IgD-negative memory B cell (primary cell): ENCODE results near the gene ZDHHC5. TPM values are rescaled to one million over a fixed set of nuclear protein-coding genes. Genes with fewer than 3 reads are reported as not detected.
A peak's percentile ranks its signal among the peaks of the same experiment; 100 is the strongest.

Experiments used
- H3K27ac Mint-ChIP-seq, 3 donors: one replicate each; pipeline ENCODE4 v1.8.0; 2020 to 2022; ENCODE audit warnings: mild to moderate bottlenecking in 3 of 3, mixed read lengths in 3 of 3, moderate library complexity in 1 of 3
- H3K27me3 Mint-ChIP-seq: one replicate; pipeline ENCODE4 v1.8.0; 2021; ENCODE audit warnings: mixed read lengths
- H3K36me3 Mint-ChIP-seq: one replicate; pipeline ENCODE4 v1.8.0; 2020; ENCODE audit warnings: mild to moderate bottlenecking, mixed read lengths
- H3K4me1 Mint-ChIP-seq, 3 donors: one replicate each; pipeline ENCODE4 v1.8.0; 2020 to 2022; ENCODE audit warnings: mixed read lengths in 3 of 3, mild to moderate bottlenecking in 1 of 3
- H3K4me3 Mint-ChIP-seq, 4 donors: one replicate each; pipeline ENCODE4 v1.8.0; 2020 to 2022; ENCODE audit warnings: mild to moderate bottlenecking in 4 of 4, mixed read lengths in 4 of 4, moderate library complexity in 3 of 4
- H3K9me3 Mint-ChIP-seq, 3 donors: one replicate each; pipeline ENCODE4 v1.8.0; 2020 to 2021; ENCODE audit warnings: mixed read lengths in 3 of 3, mild to moderate bottlenecking in 1 of 3
- polyA plus RNA-seq: library from polyadenylated mRNA; unstranded; fragments of 300-500 nt; fragmentation: Illumina TruSeq; gene quantifications from one replicate; pipeline ENCODE4 v1.2.3, GENCODE V29; 2021

ZDHHC5 gene
- 32.9 TPM for polyA plus RNA-seq

- peaks cover 13 to 32% (median 22%) of the 10 kb centered on the region in 3 donors for H3K4me1 Mint-ChIP-seq
- peak within 1 kb of the TSS; percentile 96 to 100 (median 98) for H3K27ac Mint-ChIP-seq
- H3K9me3 Mint-ChIP-seq: no peaks in the 10 kb centered on the region
- peak within 1 kb of the TSS; percentile 88 to 96 (median 95) for H3K4me3 Mint-ChIP-seq
- H3K27me3 Mint-ChIP-seq: no peaks in the 10 kb centered on the region
- H3K36me3 Mint-ChIP-seq: peaks cover 2% of the 10 kb centered on the region
These were observed at the start of gene ZDHHC5 for GRCh38 chr11:57667736-57668433. ZDHHC5 (plus strand) TSS chr11:57668114; CDS start chr11:57673091, 4,977 bp downstream.

DNA sequence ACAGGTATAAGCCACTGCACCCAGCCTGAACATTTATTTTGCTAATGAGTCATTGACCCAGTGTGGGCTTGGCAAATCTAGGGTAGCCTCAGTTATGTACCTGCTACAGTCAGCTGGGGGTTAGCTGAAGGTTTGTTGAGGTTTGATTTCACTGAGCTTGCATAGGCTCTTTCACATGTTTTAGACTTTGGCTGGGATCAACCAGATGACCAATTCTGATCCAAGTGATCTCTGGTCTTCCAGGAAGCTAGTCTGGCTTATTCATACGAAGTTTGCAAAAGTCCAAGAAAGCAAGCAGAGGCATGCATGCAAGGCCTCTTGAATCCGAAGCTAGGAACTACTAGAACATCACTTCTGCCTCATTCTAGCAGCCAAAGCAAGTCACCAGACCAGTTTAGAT is 49.5 kb upstream of the ZDHHC5 start:
- Mint-ChIP-seq H3K27me3 (peaks cover 17% of the 10 kb centered on the region), H3K9me3 (peaks cover 0 to 2% (median 0%) of the 10 kb centered on the region in 3 donors), H3K36me3 (peaks cover 1% of the 10 kb centered on the region), H3K27ac (no peak overlapping the region), H3K4me3 (no peak overlapping the region), H3K4me1 (no peaks in the 10 kb centered on the region)

- Mint-ChIP-seq H3K36me3 (peaks cover 1% of the 10 kb centered on the region), H3K9me3 (peaks cover 0 to 2% (median 0%) of the 10 kb centered on the region in 3 donors), H3K4me1 (no peaks in the 10 kb centered on the region), H3K4me3 (no peak overlapping the region), H3K27me3 (peaks cover 17% of the 10 kb centered on the region), H3K27ac (no peak overlapping the region)
These were observed 48.6 kb upstream of the ZDHHC5 start for GRCh38 chr11:57619331-57619730.

GRCh38 chr11:57620467-57620866 is 47.4 kb upstream of the ZDHHC5 start:
- H3K27ac Mint-ChIP-seq: no peak overlapping the region
- peaks cover 1% of the 10 kb centered on the region for H3K36me3 Mint-ChIP-seq
- peaks cover 13% of the 10 kb centered on the region for H3K27me3 Mint-ChIP-seq
- no peak overlapping the region for H3K4me3 Mint-ChIP-seq
- peaks cover 0 to 2% (median 0%) of the 10 kb centered on the region in 3 donors for H3K9me3 Mint-ChIP-seq
- no peaks in the 10 kb centered on the region for H3K4me1 Mint-ChIP-seq

GRCh38 chr11:57622263-57622662 is 45.7 kb upstream of the ZDHHC5 start:
- peaks cover 6% of the 10 kb centered on the region for H3K27me3 Mint-ChIP-seq
- H3K9me3 Mint-ChIP-seq: peaks cover 0 to 2% (median 0%) of the 10 kb centered on the region in 3 donors
- H3K4me1 Mint-ChIP-seq: no peaks in the 10 kb centered on the region
- H3K27ac Mint-ChIP-seq: no peak overlapping the region
- H3K4me3 Mint-ChIP-seq: no peak overlapping the region
- H3K36me3 Mint-ChIP-seq: peaks cover 1% of the 10 kb centered on the region

- Mint-ChIP-seq H3K9me3 (no peaks in the 10 kb centered on the region), H3K27me3 (peaks cover 2% of the 10 kb centered on the region)
These were observed 43.0 kb upstream of the ZDHHC5 start for GRCh38 chr11:57624864-57625263.

GRCh38 chr11:57626895-57627294 is 41.0 kb upstream of the ZDHHC5 start:
- Mint-ChIP-seq H3K36me3 (no peaks in the 10 kb centered on the region), H3K4me1 (no peaks in the 10 kb centered on the region), H3K27ac (no peak overlapping the region), H3K4me3 (no peak overlapping the region), H3K27me3 (peaks cover 12% of the 10 kb centered on the region), H3K9me3 (no peaks in the 10 kb centered on the region)

More at GRCh38 chr11:57624864-57625263, 43.0 kb upstream of the ZDHHC5 start:
- peak overlapping the region in 1 of 3 donors; percentile 39 for H3K27ac Mint-ChIP-seq
- no peaks in the 10 kb centered on the region for H3K36me3 Mint-ChIP-seq
- H3K4me1 Mint-ChIP-seq: no peaks in the 10 kb centered on the region
- no peak overlapping the region for H3K4me3 Mint-ChIP-seq

GRCh38 chr11:57630171-57630570 is 37.7 kb upstream of the ZDHHC5 start:
- Mint-ChIP-seq H3K27ac (no peak overlapping the region), H3K9me3 (no peaks in the 10 kb centered on the region), H3K4me3 (no peak overlapping the region), H3K36me3 (no peaks in the 10 kb centered on the region), H3K27me3 (peaks cover 24% of the 10 kb centered on the region), H3K4me1 (no peaks in the 10 kb centered on the region)

DNA sequence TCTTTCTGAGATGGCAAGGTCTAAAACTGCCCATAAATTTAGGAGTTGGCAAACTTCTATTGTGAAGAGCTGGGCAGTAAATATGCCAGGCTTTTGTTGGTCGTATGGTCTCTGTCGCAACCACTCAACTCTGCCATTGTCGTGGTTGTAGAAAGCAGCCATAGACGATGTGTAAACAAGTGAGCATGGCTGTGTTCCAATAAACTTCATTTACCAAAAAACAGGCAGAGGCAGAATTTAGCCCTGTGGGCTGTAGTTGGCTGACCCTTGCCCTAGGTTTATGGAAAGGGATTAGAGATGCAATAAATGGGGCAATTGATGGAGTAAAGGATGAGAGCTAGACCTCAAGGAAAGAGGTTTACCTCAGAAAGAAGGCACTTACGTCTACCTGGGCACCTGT is 35.8 kb upstream of the ZDHHC5 start:
- Mint-ChIP-seq H3K4me1 (no peaks in the 10 kb centered on the region), H3K36me3 (no peaks in the 10 kb centered on the region), H3K27me3 (peaks cover 34% of the 10 kb centered on the region), H3K4me3 (no peak overlapping the region), H3K27ac (peak overlapping the region in 1 of 3 donors; percentile 14), H3K9me3 (no peaks in the 10 kb centered on the region)

- H3K4me1 Mint-ChIP-seq: peaks cover 0 to 4% (median 1%) of the 10 kb centered on the region in 3 donors
- peaks cover 45% of the 10 kb centered on the region for H3K27me3 Mint-ChIP-seq
These were observed 34.4 kb upstream of the ZDHHC5 start for GRCh38 chr11:57633394-57634070.

DNA sequence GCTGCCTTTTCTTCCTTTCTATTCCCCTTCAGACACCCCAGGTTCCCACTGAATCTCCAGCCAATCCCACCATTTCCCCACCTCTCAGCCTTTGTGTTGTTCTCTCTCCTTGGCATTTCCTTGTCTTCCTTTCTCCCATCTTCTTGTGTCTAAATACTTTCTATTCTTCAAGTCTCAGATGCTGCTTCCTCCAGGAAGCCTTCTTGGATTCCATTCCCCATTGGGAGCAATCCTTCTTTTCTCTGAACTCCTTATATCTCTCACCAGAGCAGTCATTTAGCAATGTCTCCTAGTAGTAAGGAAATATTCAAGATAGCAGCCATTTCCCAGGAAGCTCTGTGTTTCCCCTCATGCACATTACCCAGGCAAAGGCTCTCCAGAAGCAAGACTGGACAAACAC is 33.6 kb upstream of the ZDHHC5 start:
- H3K4me1 Mint-ChIP-seq: peaks cover 0 to 5% (median 4%) of the 10 kb centered on the region in 3 donors
- H3K27me3 Mint-ChIP-seq: peaks cover 47% of the 10 kb centered on the region
- H3K4me3 Mint-ChIP-seq: no peak overlapping the region
- no peak overlapping the region for H3K27ac Mint-ChIP-seq
- no peaks in the 10 kb centered on the region for H3K36me3 Mint-ChIP-seq
- H3K9me3 Mint-ChIP-seq: peaks cover 0 to 2% (median 0%) of the 10 kb centered on the region in 3 donors

More at GRCh38 chr11:57633394-57634070, 34.4 kb upstream of the ZDHHC5 start:
- peaks cover 0 to 2% (median 0%) of the 10 kb centered on the region in 3 donors for H3K9me3 Mint-ChIP-seq
- H3K27ac Mint-ChIP-seq: no peak overlapping the region
- no peak overlapping the region for H3K4me3 Mint-ChIP-seq
- H3K36me3 Mint-ChIP-seq: no peaks in the 10 kb centered on the region

GRCh38 chr11:57635246-57635645 is 32.7 kb upstream of the ZDHHC5 start:
- peaks cover 0 to 5% (median 4%) of the 10 kb centered on the region in 3 donors for H3K4me1 Mint-ChIP-seq
- no peaks in the 10 kb centered on the region for H3K36me3 Mint-ChIP-seq
- H3K27me3 Mint-ChIP-seq: peaks cover 47% of the 10 kb centered on the region
- H3K27ac Mint-ChIP-seq: no peak overlapping the region
- H3K4me3 Mint-ChIP-seq: no peak overlapping the region
- peaks cover 0 to 2% (median 0%) of the 10 kb centered on the region in 3 donors for H3K9me3 Mint-ChIP-seq

GRCh38 chr11:57637626-57638004 is 30.3 kb upstream of the ZDHHC5 start:
- Mint-ChIP-seq H3K27me3 (peaks cover 45% of the 10 kb centered on the region), H3K4me1 (peaks cover 4 to 9% (median 5%) of the 10 kb centered on the region in 3 donors), H3K4me3 (peak overlapping the region; percentile 77 to 95 (median 85)), H3K9me3 (peaks cover 0 to 2% (median 0%) of the 10 kb centered on the region in 3 donors), H3K27ac (peak overlapping the region in 1 of 3 donors; percentile 80), H3K36me3 (no peaks in the 10 kb centered on the region)

DNA sequence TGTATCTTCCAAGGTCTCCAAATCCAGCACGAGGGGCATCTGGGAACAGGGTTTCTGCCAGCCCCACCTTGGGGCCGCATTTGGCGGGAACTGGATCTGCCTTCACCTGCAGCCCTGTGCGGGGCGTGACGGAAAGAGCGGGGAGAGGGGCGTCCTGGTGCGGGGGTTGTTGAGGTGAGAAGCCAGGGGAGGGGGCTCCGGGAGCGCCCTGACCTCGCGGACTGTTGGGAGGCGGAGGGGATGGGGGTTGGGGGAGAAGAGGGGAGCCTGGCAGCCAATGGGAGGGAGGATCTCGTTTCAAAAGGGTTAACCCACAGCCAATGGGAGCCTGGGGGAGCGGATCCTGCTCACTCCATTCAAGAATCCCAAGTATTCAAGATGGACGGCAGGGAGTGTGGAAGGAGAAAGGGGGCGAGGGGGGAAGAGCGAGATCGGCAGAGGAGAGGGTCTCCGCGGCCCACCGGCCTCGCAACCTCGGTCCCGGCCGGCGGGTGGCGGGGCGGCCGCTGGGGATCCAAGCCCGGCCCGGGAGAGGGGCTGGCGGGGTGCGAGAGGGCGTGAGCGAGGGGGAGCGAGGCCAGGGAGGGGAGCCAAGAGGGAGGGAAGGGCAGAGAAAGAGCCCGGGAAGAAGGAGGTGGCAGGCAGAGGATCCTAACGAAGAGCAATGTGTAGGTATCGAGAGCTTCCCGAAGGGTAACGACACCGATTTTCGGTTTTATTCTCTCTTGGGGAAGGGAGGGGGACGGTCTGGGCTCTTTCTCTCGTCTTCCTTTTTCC is 29.7 kb upstream of the ZDHHC5 start:
- peaks cover 0 to 2% (median 0%) of the 10 kb centered on the region in 3 donors for H3K9me3 Mint-ChIP-seq
- peak overlapping the region in 1 of 3 donors; percentile 80 for H3K27ac Mint-ChIP-seq
- H3K36me3 Mint-ChIP-seq: no peaks in the 10 kb centered on the region
- peaks cover 46% of the 10 kb centered on the region for H3K27me3 Mint-ChIP-seq
- H3K4me1 Mint-ChIP-seq: peaks cover 4 to 9% (median 5%) of the 10 kb centered on the region in 3 donors
- peak overlapping the region; percentile 77 to 95 (median 85) for H3K4me3 Mint-ChIP-seq
